ENCODE measurements around the gene HIVEP3.

The HIVEP3 gene

GRCh38 chr1:41762251-41762650 is 156.5 kb downstream of the HIVEP3 start:
- DNase-seq (ENCODE audit: low spot score): no peak

GRCh38 chr1:41758904-41759548 is 159.7 kb downstream of the HIVEP3 start:
- DNase-seq (ENCODE audit: low spot score): no peak

- no peak for DNase-seq (ENCODE audit: low spot score)
Measured at GRCh38 chr1:41758500-41758899, 160.2 kb downstream of the HIVEP3 start.

GRCh38 chr1:41754540-41754939 is 164.2 kb downstream of the HIVEP3 start:
- no peak for DNase-seq (ENCODE audit: low spot score)

GRCh38 chr1:41752514-41753170 is 166.1 kb downstream of the HIVEP3 start:
- no peak for DNase-seq (ENCODE audit: low spot score)

GRCh38 chr1:41751804-41752513 is 166.8 kb downstream of the HIVEP3 start:
- peak; percentile 43 for DNase-seq (ENCODE audit: low spot score)

- no peak for DNase-seq (ENCODE audit: low spot score)
Measured at GRCh38 chr1:41749991-41750745, 168.6 kb downstream of the HIVEP3 start.

- DNase-seq (ENCODE audit: low spot score): no peak
Measured at GRCh38 chr1:41745022-41745421, 173.7 kb downstream of the HIVEP3 start.

- DNase-seq (ENCODE audit: low spot score): no peak
Measured at GRCh38 chr1:41743366-41743765, 175.4 kb downstream of the HIVEP3 start.

GRCh38 chr1:41742219-41742618 is 176.5 kb downstream of the HIVEP3 start:
- no peak for DNase-seq (ENCODE audit: low spot score)

- no peak for DNase-seq (ENCODE audit: low spot score)
Measured at GRCh38 chr1:41741244-41741643, 177.5 kb downstream of the HIVEP3 start.

GRCh38 chr1:41740630-41741239 is 178.0 kb downstream of the HIVEP3 start:
- no peak for DNase-seq (ENCODE audit: low spot score)

GRCh38 chr1:41740058-41740457 is 178.7 kb downstream of the HIVEP3 start:
- DNase-seq (ENCODE audit: low spot score): no peak

GRCh38 chr1:41739061-41739955 is 179.4 kb downstream of the HIVEP3 start:
- DNase-seq (ENCODE audit: low spot score): peak; percentile 60

- no peak for DNase-seq (ENCODE audit: low spot score)
Measured at GRCh38 chr1:41738475-41738874, 180.2 kb downstream of the HIVEP3 start.

- DNase-seq (ENCODE audit: low spot score): no peak
Measured at GRCh38 chr1:41738006-41738405, 180.7 kb downstream of the HIVEP3 start.

GRCh38 chr1:41735631-41736260 is 183.0 kb downstream of the HIVEP3 start:
- peak; percentile 51 for DNase-seq (ENCODE audit: low spot score)

- DNase-seq (ENCODE audit: low spot score): no peak
Measured at GRCh38 chr1:41735139-41735538, 183.6 kb downstream of the HIVEP3 start.

- no peak for DNase-seq (ENCODE audit: low spot score)
Measured at GRCh38 chr1:41734201-41734970, 184.3 kb downstream of the HIVEP3 start.

GRCh38 chr1:41733725-41734124 is 185.0 kb downstream of the HIVEP3 start:
- no peak for DNase-seq (ENCODE audit: low spot score)

All from globus pallidus (tissue), 1 donor.